ENCODE data around the gene TTLL11. TPM values are rescaled to one million over a fixed set of nuclear protein-coding genes. Genes with fewer than 3 reads are reported as not detected.

The TTLL11 gene
- total and polyA plus RNA-seq, 2 of the 8 experiments (the other 6 are each of a cell fraction or from before 2014, with no cell fraction given), result 0.56 to 0.80 TPM

DNA sequence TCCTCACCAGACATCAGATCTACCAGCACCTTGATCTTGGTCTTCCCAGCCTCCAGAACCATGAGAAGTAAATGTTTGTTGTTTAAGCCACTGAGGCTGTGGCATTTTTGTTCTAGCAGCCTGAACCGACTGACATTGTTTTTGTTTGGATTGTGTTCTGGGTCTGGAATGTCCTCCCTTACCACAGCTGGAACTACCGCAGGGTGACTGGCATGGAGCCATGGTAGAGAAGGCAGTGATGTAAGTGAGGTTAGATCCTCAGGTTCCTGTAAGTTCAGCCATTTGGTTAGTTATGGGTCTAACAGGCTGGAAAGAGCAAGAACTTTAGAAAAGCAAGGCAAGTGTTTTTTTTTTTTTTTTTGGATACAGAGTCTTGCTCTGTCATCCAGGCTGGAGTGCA, 232.4 kb downstream of the TTLL11 start (continued):
- TF ChIP-seq, protein P1, sequence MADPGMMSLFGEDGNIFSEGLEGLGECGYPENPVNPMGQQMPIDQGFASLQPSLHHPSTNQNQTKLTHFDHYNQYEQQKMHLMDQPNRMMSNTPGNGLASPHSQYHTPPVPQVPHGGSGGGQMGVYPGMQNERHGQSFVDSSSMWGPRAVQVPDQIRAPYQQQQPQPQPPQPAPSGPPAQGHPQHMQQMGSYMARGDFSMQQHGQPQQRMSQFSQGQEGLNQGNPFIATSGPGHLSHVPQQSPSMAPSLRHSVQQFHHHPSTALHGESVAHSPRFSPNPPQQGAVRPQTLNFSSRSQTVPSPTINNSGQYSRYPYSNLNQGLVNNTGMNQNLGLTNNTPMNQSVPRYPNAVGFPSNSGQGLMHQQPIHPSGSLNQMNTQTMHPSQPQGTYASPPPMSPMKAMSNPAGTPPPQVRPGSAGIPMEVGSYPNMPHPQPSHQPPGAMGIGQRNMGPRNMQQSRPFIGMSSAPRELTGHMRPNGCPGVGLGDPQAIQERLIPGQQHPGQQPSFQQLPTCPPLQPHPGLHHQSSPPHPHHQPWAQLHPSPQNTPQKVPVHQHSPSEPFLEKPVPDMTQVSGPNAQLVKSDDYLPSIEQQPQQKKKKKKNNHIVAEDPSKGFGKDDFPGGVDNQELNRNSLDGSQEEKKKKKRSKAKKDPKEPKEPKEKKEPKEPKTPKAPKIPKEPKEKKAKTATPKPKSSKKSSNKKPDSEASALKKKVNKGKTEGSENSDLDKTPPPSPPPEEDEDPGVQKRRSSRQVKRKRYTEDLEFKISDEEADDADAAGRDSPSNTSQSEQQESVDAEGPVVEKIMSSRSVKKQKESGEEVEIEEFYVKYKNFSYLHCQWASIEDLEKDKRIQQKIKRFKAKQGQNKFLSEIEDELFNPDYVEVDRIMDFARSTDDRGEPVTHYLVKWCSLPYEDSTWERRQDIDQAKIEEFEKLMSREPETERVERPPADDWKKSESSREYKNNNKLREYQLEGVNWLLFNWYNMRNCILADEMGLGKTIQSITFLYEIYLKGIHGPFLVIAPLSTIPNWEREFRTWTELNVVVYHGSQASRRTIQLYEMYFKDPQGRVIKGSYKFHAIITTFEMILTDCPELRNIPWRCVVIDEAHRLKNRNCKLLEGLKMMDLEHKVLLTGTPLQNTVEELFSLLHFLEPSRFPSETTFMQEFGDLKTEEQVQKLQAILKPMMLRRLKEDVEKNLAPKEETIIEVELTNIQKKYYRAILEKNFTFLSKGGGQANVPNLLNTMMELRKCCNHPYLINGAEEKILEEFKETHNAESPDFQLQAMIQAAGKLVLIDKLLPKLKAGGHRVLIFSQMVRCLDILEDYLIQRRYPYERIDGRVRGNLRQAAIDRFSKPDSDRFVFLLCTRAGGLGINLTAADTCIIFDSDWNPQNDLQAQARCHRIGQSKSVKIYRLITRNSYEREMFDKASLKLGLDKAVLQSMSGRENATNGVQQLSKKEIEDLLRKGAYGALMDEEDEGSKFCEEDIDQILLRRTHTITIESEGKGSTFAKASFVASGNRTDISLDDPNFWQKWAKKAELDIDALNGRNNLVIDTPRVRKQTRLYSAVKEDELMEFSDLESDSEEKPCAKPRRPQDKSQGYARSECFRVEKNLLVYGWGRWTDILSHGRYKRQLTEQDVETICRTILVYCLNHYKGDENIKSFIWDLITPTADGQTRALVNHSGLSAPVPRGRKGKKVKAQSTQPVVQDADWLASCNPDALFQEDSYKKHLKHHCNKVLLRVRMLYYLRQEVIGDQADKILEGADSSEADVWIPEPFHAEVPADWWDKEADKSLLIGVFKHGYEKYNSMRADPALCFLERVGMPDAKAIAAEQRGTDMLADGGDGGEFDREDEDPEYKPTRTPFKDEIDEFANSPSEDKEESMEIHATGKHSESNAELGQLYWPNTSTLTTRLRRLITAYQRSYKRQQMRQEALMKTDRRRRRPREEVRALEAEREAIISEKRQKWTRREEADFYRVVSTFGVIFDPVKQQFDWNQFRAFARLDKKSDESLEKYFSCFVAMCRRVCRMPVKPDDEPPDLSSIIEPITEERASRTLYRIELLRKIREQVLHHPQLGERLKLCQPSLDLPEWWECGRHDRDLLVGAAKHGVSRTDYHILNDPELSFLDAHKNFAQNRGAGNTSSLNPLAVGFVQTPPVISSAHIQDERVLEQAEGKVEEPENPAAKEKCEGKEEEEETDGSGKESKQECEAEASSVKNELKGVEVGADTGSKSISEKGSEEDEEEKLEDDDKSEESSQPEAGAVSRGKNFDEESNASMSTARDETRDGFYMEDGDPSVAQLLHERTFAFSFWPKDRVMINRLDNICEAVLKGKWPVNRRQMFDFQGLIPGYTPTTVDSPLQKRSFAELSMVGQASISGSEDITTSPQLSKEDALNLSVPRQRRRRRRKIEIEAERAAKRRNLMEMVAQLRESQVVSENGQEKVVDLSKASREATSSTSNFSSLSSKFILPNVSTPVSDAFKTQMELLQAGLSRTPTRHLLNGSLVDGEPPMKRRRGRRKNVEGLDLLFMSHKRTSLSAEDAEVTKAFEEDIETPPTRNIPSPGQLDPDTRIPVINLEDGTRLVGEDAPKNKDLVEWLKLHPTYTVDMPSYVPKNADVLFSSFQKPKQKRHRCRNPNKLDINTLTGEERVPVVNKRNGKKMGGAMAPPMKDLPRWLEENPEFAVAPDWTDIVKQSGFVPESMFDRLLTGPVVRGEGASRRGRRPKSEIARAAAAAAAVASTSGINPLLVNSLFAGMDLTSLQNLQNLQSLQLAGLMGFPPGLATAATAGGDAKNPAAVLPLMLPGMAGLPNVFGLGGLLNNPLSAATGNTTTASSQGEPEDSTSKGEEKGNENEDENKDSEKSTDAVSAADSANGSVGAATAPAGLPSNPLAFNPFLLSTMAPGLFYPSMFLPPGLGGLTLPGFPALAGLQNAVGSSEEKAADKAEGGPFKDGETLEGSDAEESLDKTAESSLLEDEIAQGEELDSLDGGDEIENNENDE (IDR thresholded peaks at IDR 0.05; ENCODE audit: insufficient replicate concordance, low read length), result no peak
- TF ChIP-seq FOSL1 (IDR thresholded peaks at IDR 0.05; ENCODE audit: insufficient read depth, low read depth, low read length) (no peak), HDAC2 (IDR thresholded peaks at IDR 0.05; ENCODE audit: borderline replicate concordance in 1 of 2, low read depth in 2 of 2, low read length in 2 of 2) (no peak), CHD1 (IDR thresholded peaks at IDR 0.05; ENCODE audit: low read depth, low read length) (no peak)

Data from H1 (cell line).